ENCODE results near the gene ADAMTSL3.

- TF ChIP-seq POLR2AphosphoS5 (IDR thresholded peaks at IDR 0.05) (no peak), POLR2A (IDR thresholded peaks at IDR 0.05) (no peak), CTCF (IDR thresholded peaks at IDR 0.05) (no peak), EP300 (IDR thresholded peaks at IDR 0.05) (no peak)
Measured at GRCh38 chr15:83733206-83733605, 79.3 kb downstream of the ADAMTSL3 start.

Measured in suprapubic skin (tissue), 4 donors.